ENCODE measurements around the gene VEPH1.

VEPH1 gene

DNA sequence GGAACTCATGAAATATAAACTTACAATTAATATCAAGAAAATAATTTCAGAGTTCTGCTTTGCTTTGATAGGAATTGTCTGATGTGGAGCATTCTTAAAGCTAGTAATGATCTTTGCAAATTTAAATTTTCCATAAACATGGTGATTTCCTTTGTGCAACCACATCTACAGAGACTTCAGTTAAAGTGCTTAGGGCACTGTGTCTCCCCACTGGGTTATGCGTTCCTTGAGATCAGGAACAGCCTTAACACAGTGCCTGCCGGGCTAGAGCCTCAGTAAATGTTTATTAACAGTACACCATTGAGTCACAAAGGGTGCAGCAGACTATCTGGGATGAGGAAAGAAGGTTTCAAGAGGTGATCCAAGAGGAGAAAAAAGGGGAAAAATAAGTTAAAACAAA, 235.2 kb downstream of the VEPH1 start:
- no peak for DNase-seq

DNA sequence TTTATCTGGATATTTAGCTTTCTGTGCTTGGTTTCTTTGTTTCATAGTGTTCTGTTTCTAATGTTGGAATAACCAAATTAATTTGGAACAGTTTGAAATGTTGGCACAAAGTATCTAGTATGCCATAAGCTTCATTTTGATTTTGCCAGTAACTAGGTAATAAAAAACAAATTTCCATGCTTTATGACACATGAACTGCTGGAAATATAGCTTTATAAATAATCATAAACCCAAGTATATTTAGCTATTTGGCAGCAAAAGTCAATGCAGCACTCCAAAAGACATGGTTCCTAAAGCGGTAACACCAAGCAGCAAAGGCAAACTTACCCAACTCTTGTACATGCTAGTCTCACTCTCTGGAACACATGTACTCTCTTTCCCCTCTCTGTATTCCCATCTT, 237.3 kb downstream of the VEPH1 start:
- DNase-seq = no peak

DNA sequence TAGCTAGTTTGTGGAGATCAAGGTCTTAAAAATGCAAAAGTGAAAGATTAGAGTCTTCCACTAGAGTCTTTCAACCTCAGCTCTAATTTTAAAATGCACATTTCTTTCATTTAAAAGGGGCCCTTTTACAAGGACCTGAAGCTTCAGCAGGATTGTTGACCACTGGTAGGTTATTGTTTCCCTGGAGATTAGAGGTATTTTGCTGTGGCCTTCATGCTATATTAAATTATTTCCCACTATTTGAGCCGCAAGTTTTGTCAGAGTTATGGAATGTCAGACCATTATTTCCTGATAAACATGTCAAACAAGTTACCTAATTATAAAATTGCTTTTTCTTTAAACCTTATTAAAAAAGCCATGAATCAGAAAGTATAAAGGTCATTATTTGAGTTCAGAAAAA, 240.2 kb downstream of the VEPH1 start:
- DNase-seq = no peak

DNA sequence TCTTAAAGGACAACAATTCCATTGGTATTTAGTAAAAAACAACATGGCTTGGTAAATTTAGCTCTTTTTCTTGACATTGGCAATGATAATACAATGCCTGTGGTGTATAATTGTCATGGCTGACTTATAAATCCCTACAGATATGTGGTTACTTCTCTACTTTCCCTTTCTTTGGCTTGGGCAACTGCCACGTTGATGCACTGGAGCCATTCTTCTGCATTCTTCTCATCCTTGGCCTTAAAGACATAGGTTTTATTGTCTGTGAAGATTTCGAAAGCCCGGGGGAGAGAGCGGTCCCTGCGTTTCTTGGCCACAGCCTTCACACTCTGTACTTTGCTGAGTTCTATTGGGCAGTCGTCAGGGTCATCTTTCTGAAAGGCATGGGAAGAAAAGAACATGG, 242.2 kb downstream of the VEPH1 start:
- DNase-seq = no peak

DNA sequence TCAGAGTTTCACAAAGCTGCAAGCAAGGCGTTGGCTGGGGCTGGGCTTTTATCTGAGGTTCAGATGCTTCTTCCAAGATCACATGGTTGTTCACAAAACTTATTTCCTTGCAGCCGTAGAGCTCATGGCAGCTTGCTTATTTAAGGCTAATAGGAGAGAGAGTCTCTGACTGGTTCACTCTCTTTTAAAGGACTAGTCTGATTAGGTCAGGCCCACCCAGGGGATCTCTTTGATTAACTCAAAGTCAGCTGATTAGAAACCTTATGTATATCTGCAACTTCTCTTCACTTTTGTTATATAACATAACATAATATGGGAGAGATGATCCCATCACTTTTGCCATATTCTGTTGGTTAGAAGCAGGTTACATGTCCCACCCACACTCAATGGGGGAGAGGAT, 243.4 kb downstream of the VEPH1 start:
- DNase-seq = no peak

DNA sequence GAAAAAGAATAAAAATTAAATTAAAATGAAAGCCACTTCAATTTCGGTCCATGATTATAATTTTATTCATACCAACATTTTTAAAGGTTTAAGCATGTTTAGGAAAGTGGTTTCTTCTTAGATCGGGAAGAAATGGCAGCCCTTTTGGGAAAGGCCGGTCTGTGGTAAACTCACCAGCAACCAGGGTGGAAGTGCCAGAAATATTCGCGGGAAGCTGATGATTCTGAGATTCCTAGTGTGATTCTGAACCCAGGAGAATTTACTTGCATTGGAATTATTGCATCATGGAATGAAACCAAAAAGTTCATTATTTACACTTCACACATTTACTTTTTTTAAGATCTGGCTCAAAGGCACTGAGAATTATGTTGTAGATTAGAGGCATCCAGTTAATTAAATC, 246.1 kb downstream of the VEPH1 start:
- no peak for DNase-seq

DNA sequence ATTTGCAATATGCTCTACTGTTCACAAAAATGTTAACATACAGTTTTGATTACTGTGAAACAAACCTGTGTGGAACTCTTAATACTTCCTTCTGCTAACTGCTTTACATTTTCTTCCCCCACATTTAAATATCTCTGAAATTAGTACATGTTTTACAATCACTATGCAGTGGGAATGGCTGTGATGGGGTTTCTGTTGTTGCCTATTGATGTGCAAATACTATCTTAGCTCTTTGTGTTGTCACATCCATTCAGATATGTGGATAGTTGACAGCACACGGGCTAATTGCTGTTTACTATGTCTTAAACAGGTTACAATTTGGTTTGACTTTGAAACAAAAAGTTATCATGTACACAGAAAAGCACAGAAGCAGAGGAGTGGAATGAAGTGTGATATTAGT, 247.4 kb downstream of the VEPH1 start:
- DNase-seq = no peak

DNA sequence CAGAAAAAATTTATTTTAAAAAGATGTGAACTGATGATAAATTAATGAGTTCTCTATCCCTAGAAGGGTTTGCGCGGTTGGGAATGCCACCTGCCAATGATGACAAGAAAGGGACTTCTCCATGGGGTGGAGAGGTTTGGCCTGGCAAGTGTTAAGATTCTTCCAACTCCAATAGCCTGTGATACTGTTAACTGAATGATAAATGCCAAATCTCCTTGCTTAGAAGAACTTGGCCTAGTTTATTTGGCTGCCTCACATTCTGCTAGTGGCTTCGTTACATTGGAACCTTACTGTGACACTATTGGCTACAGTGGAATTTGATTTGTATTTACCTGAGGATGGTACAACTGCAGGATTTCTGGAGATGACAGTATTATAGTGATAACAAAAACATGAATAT, 251.5 kb downstream of the VEPH1 start:
- DNase-seq = no peak

DNA sequence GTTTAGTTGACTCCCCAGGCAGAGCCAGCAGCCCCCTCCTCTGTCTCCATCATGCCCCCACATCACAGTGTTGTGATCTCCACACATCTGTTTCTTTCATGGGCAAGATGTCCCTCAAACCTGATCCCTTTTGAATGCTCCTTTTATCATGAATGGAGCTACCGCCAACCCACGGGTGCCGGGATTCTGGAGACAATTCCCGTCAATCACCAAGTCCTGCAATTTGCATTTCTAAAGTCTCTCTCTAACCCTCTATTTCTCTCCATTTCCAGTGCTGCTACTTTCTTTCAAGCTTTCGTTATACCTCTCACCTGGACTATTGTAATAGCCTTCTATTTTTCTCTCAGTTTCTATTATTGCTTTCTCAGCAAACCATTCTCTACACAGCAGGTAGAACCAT, 253.6 kb downstream of the VEPH1 start:
- DNase-seq = no peak

DNA sequence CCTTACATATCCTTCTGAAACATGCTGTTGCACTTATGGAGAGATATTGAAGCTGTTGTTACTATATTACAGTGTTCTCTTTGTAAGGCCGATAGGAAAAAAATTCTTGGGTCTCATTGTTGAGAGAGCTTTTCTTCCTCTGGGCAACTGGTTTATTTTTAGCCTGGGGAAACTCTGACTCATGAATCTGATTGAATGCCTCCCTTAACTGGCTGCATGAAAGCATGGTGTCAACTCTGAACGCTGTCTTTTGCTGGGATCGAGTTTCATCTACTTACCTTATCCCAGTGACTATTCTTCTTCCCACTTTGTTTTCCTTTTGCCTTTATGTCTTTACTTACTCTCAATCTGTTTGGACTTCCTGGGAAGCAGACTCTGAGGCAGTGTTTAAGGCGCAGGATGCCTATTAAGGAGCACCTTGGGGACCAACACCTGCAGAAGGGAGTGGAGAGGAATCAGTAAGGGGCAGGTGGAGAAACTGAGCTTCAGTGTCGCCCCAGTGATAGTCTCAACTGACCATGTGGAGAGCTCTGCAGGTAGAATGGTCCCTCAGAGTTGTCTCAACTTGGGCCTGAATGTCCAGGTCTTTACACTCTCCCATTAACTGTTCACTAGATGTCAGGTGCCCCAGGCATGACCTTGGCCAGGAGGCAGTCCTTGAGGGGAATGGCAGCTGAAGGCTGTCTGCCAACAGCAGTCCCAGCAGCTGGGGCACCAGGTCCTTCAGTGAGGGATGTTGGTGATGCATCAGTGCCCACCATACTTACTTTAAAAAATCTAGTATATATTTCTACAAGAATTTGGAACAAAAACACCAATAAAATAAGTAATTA, 254.4 kb downstream of the VEPH1 start:
- DNase-seq = peak in 28 of 56 donors; percentile 0 to 92 (median 20)

DNA sequence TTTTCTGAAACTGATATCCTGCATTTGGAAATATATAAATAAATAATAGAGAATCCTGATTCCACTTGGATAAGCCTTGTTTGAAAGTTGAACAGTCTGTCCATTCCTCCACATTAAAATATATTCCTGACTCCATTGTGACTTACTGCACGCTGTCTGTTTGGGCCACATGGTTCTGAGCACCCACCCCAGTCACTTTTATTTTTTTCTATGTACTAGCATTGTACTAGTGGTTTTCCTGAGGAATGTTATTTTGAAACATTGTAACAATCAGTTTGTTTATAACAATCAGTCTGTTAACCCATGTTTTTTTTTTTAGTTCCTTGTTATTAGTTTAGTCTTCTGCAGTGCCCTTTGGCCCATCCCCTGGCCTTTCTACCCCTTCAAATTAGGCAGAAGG, 255.8 kb downstream of the VEPH1 start:
- no peak for DNase-seq

DNA sequence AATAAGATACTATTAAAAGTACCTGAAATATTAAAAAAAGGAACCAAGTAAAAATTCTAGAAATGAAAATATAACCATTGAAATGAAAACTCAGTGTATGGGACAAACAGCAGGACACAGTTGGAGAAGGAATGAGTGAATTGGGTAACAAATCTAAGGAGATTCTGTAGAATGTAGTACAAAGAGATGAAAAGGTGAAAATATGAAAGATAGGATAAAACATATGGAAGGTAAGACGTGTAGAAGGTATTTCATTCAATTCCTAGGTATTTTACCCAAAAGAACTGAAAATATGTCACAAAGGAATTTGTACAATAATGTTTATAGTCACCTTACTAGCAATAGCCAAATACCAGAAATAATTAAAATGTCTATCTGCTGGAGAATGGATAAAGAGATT, 260.4 kb downstream of the VEPH1 start:
- no peak for DNase-seq

DNA sequence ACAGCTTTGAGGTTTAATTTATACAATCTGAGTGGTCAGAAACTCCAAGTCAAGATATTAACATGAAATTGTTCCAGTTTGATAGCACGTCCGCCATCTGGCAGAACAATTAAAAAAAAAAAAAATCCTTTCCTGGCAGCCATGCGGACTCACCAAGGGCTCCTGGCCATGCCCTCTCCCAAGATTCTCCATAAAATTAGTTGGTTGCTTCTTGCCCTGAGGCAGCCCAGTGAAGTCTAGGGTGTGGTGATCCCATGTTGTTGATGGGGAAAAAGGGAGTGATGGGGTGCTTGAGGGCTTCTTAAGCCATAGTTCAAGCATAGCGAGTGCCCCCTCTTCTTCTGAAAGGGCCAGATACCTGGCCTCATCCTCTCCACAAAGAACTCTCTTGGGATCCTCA, 261.6 kb downstream of the VEPH1 start:
- DNase-seq = no peak

DNA sequence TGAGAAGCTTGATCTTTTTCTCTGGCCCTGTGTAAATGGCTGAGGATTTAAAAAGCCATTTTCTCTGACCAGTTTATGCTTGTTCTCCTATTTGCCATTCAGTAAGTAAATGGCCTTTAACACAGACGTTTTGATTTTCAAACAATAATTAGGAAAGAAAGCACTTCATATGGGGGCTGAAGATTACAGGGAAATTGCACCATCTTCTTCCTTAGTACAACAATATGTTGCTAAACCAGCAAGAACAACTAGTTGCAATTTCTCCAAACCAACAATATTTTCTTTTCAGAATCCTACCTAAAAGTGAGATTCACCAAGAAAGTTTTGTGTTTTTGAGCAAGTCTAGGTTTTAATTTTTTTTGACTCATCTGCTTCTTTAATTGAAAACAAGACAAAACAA, 262.8 kb downstream of the VEPH1 start:
- no peak for DNase-seq

DNA sequence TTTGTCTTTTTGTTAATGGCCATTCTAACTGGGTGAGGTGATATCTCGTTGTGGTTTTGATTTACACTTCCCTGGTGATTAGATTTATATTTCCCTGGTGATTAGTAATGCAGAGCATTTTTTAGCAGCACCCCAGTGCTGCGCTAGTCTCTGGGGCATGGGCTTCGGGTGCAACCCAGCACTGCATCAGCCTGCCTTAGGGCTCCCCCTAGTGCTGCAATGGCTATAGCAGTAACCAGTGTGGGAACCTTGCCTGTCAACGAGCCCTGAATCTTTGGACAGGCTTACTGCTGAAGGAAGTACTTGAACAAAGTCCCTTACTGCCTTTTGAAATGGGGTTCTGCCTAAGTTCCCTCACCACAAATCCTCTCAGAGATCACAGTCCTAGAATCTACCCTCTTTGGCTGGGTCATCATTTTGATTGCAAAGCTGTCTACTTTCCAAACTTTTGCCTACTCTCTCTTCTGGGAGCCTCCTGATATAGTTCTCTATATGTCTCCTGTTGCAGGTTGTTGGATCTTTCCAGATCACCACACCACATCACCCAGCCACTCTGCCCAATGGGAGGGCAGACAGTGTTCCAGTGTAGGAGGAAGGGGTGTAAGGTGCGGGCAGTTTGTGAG, 264.0 kb downstream of the VEPH1 start:
- DNase-seq = peak in 45 of 56 donors; percentile 3 to 76 (median 38)

DNA sequence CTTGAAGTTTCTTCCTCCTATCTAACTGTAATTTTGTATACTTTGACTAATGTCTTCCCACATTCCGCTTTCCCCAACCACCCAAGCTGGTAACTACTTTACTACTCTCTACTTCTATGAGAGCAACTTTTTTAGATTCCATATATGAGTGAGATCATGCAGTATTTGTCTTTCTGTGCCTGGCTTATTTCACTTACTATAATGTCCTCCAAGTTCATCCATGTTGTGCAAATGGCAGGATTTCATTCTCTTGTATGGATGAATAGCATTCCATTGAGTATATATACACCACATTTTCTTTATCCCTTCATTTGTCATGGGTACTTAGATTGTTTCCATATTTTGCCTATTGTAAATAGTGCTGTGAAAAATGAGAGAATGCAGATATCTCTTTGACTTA, 264.8 kb downstream of the VEPH1 start:
- no peak for DNase-seq

DNA sequence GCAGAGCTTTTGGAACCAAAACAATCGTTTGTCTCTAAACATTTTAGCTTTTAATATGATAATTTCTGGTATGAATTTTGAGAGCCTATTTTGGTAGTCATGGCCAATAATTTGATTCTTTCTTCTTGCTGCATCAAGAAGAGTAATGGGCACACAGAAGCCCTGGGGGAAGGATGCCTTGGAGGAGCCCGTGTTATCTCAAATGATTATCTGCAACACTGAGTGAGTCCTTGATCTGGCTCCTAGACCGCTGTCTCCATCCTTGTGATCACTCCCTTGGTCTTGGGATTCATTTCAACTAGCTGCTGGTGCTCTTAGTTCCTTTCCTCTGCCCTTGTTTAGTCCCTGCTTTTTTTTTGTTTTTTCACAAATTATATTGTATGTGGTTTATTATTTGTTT, 265.3 kb downstream of the VEPH1 start:
- no peak for DNase-seq

DNA sequence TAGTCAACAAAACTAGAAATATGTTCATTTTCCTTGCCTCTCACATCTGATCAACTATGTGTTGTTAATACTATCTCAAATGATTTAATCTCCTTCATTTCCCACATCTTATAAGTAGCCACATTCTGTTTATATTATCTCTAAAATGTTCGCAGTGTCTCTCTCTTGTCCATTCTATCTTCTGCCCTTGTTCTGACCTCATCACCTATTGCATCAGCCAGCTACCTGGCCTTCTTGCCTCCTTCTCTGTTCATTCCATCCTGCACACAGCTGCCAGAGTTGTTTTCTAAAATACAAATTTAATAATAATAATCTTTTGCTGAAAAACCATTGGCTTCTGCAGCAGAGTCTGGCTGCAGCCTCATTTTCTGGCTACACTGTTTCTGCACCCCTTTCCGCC, 267.9 kb downstream of the VEPH1 start:
- no peak for DNase-seq

DNA sequence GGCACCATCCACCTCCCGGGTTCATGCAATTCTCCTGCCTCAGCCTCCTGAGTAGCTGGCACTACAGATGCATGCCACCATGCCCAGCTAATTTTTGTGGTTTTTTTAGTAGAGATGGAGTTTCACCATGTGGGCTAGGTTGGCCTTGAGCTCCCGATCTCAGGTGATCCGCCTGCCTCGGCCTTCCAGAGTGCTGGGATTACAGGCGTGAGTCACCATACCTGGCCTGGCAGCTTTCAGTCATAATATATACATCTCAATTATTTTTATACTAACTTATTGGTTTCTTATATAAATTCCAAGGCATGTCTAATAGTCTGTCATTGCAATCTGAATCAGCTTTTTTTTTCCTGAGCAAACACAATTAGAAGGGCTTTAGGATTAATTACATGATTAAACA, 269.3 kb downstream of the VEPH1 start:
- DNase-seq = no peak

DNA sequence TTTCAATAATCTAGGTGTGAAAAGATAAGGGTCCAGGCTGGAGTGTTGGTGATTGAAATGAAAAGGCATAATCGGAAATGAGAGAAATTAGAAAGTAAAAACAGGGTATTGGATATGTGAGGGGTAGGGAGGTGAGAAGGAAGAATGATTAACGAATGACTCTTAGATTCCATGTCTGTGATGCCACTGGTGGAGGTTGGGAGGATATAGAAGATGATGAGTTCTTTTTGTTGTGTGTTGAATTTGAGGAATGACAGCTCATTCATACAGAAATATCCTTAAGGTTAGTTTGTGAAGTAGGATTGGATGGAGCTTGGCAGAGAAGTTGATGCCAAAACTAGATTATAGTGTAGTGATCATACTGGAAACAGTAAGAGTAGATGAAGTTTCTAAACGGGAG, 271.1 kb downstream of the VEPH1 start:
- no peak for DNase-seq

DNA sequence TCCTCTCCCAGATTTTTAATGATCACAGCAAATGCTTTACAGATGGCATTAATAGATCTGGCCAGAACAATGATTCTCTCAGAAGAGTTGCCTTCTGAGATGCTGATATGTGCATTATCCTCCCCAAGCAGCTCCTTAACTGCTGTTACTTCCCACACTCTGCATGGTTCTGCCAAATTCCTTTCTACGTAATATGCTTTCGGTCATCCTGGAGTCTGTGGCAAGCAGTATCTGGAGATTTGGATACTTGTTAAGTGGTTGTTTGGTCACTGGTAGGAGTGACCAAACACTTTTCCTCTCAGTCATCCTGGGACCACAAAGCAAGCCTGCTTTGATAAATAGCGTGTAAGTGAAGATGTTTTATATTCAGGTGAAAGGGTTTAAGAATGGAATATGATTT, 272.1 kb downstream of the VEPH1 start:
- no peak for DNase-seq

DNA sequence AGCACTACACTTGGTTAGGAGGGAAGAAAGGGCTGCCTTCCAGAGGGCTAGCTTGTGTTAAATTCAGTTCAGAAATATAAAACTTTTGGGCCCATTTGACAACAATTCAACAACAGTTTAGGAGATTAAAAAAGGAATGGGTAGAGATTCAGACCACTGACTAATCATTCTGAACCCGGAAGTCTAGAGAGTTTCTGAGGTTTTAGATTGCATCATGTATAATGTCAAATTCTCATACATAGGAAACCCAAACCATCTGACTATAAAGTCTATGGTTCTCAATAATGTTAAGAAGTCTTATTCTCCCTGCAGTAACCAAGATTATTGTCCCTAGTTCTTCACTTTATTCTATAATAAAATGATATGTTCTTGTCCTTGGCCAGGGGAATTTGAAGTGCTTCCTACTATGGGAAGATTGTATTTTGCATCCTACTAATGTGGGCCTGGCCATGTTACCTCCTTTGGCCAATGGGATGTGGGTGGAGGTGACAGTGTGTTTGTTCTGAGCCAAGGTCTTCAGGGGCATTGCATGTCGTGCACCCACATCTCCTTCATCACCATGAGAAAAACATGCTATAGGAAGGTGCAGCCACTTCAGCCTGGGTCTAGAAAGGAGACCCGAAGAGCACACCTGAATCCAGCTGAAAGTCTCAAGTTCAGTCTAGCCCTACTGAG, 276.9 kb downstream of the VEPH1 start:
- DNase-seq = no peak

DNA sequence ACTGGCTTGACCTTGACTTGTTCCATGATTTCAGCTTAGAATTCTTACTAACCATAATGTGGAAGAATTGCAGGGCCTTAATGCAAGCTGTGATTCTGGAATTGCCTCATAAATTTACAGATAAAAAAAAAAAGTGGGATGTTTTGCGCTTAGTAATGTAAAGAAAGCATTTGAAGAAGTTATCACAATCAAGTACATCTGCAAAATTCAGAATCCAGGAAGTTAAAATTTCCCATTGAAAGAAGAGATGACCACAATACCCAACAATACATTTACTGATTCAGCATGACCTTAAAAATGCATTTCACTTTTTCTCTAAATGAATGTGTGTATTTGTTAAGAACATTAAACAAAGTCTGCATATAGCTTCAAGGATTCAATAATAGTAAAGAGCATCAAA, 278.2 kb downstream of the VEPH1 start:
- DNase-seq = no peak
